HCT116 (cell line): Measurements from ENCODE around the gene ZBED6.

Experiments
- CEBPB ChIP-seq: IDR thresholded peaks from 2 replicates; pipeline ENCODE4 v1.6.1; 2012; ENCODE audit warnings: low read depth
- CTCF ChIP-seq, 3 experiments: fragments of 200-600 bp in 1 of 3; sonication (generic) in 1 of 3; IDR thresholded peaks in 2 of 3; conservative IDR thresholded peaks in 1 of 3; 2 replicates each; pipeline ENCODE4 v1.5.1; 2012 to 2017; ENCODE audit warnings: low read depth in 2 of 3, low read length in 2 of 3, antibody characterized with exemption in 1 of 3, borderline replicate concordance in 1 of 3, control low read depth in 1 of 3, mild to moderate bottlenecking in 1 of 3, mixed read lengths in 1 of 3, mixed run types in 1 of 3, moderate library complexity in 1 of 3; ENCODE audit not compliant: insufficient read depth in 1 of 3
- EGR1 ChIP-seq: IDR thresholded peaks from 2 replicates; pipeline ENCODE4 v1.6.1; 2012; ENCODE audit warnings: low read depth
- EZH2phosphoT487 ChIP-seq: fragments of 200-600 bp; IDR thresholded peaks from 2 replicates; pipeline ENCODE4 v1.6.1; 2018; ENCODE audit warnings: antibody characterized with exemption, borderline replicate concordance
- MAX ChIP-seq: IDR thresholded peaks from 2 replicates; pipeline ENCODE4 v1.6.1; 2012
- POLR2A ChIP-seq: IDR thresholded peaks from 2 replicates; pipeline ENCODE4 v1.7.0; 2011; ENCODE audit warnings: borderline replicate concordance; ENCODE audit not compliant: insufficient read depth, insufficient read length; ENCODE audit errors: extremely low read depth
- POLR2AphosphoS5 ChIP-seq: IDR thresholded peaks from 2 replicates; pipeline ENCODE4 v1.6.1; 2011; ENCODE audit warnings: mild to moderate bottlenecking, low read depth, low read length, moderate library complexity
- RAD21 ChIP-seq: IDR thresholded peaks from 2 replicates; pipeline ENCODE4 v1.6.1; 2012; ENCODE audit warnings: low read depth, mild to moderate bottlenecking
- REST ChIP-seq: IDR thresholded peaks from 2 replicates; pipeline ENCODE4 v1.6.1; 2012; ENCODE audit warnings: low read depth
- SIN3A ChIP-seq: IDR thresholded peaks from 2 replicates; pipeline ENCODE4 v1.6.1; 2012; ENCODE audit warnings: low read depth
- SP1 ChIP-seq: IDR thresholded peaks from 2 replicates; pipeline ENCODE4 v1.6.1; 2012; ENCODE audit warnings: low read depth
- SRF ChIP-seq: IDR thresholded peaks from 2 replicates; pipeline ENCODE4 v1.6.1; 2012; ENCODE audit warnings: low read depth
- ZBTB33 ChIP-seq: IDR thresholded peaks from 2 replicates; pipeline ENCODE4 v1.6.1; 2011; ENCODE audit warnings: mild to moderate bottlenecking, low read length, moderate library complexity; ENCODE audit not compliant: insufficient replicate concordance; ENCODE audit errors: extremely low read depth

- TF ChIP-seq EZH2phosphoT487 (no peak), CTCF (IDR thresholded peaks at IDR 0.05 in 2 of 3, conservative IDR thresholded peaks at IDR 0.05 in 1 of 3; ENCODE audit: borderline replicate concordance in 1 of 3, insufficient read depth in 1 of 3, low read depth in 2 of 3, low read length in 2 of 3) (no peak), EGR1 (no peak), ZBTB33 (no peak), POLR2AphosphoS5 (no peak), REST (no peak), SIN3A (no peak), CEBPB (no peak), POLR2A (no peak), RAD21 (no peak), SRF (no peak), SP1 (no peak), MAX (no peak)
Measured at GRCh38 chr1:203756036-203756435, 39.4 kb upstream of the ZBED6 start.
